Left lung (tissue), 10 donors: Measurements from ENCODE around the gene TBC1D8. TPM values are rescaled to one million over a fixed set of nuclear protein-coding genes. Genes with fewer than 3 reads are reported as not detected.
A peak's percentile ranks its signal among the peaks of the same experiment; 100 is the strongest.

ENCODE experiments used
- ATAC-seq: fragments of 200-7000 bp; cut with Tn5 transposase; one replicate; pipeline ENCODE4 v1.9.1; 2020; ENCODE audit warnings: moderate library complexity
- DNase-seq, 4 donors: peaks; one replicate each; pipeline ENCODE4 v3.0.0-alpha.2; 2013 to 2020
- H3K27ac ChIP-seq, 2 donors: fragments of 200-600 bp; sonication (generic) in 1 of 2; one replicate each; pipeline versions ENCODE4 v1.5.0 to v1.8.0; 2020 to 2021
- H3K27me3 ChIP-seq, 2 donors: fragments of 200-600 bp; sonication (generic) in 1 of 2; one replicate each; pipeline versions ENCODE4 v1.5.0 to v1.8.0; 2020 to 2021
- H3K36me3 ChIP-seq, 2 donors: fragments of 200-600 bp; sonication (generic) in 1 of 2; one replicate each; pipeline versions ENCODE4 v1.5.0 to v1.8.0; 2020 to 2021
- H3K4me1 ChIP-seq, 2 donors: fragments of 200-600 bp; one replicate each; pipeline ENCODE4 v1.8.0; 2021
- H3K4me3 ChIP-seq, 2 donors: fragments of 200-600 bp; sonication (generic) in 1 of 2; one replicate each; pipeline versions ENCODE4 v1.5.0 to v1.8.0; 2020 to 2021; ENCODE audit warnings: mild to moderate bottlenecking in 1 of 2
- H3K9me3 ChIP-seq, 2 donors: fragments of 200-600 bp; sonication (generic) in 1 of 2; one replicate each; pipeline versions ENCODE4 v1.5.0 to v1.8.0; 2020 to 2021
- CTCF ChIP-seq, 2 donors: fragments of 200-600 bp; sonication (generic) in 1 of 2; IDR thresholded peaks; one replicate each; pipeline versions ENCODE4 v1.5.0 to v1.8.0; 2021; ENCODE audit warnings: antibody characterized with exemption in 2 of 2
- intact Hi-C, 2 donors: fragments of 100-400 bp; cut with DNase I; formaldehyde crosslinking; loops; one replicate each; pipeline versions ENCODE4 v1.11.2 to v1.14.2; 2022
- polyA plus RNA-seq, 6 donors: library from polyadenylated mRNA; unstranded; fragments of 120-200 nt; gene quantifications; one replicate each; pipeline ENCODE4 v1.2.1, GENCODE V29; 2013; ENCODE audit not compliant: insufficient read length in 6 of 6
- total RNA-seq, 2 donors: library from RNA; stranded (reverse); fragmentation: NEBNext Ultra II Directional; extraction: Animal tissue kit (Norgen Biotek cat#: 25700); gene quantifications; one replicate each; pipeline ENCODE4 v1.2.1, GENCODE V29; 2021
- donor health status: DM: no; HTN: yes; CAD: no.
- donor health status: DM: no; HTN: no; CAD: no.

The TBC1D8 gene
- total and polyA plus RNA-seq, 8 donors = 11.7 to 36.5 (median 32.1) TPM

GRCh38 chr2:101080211-101081068, 70.7 kb downstream of the TBC1D8 start:
- H3K27ac ChIP-seq = no peak overlapping the region
- peaks cover 0 to 11% of the 10 kb centered on the region in 2 donors for H3K36me3 ChIP-seq
- intact Hi-C loops = no loop called here
- H3K27me3 ChIP-seq = no peaks in the 10 kb centered on the region
- no peak overlapping the region for H3K4me3 ChIP-seq
- TF ChIP-seq CTCF (IDR thresholded peaks at IDR 0.05) = no peak
- DNase-seq (no peak), ATAC-seq (no peak)
- H3K9me3 ChIP-seq = peaks cover 0 to under 1% of the 10 kb centered on the region in 2 donors
- no peaks in the 10 kb centered on the region for H3K4me1 ChIP-seq

GRCh38 chr2:101076581-101076980, 74.6 kb downstream of the TBC1D8 start:
- intact Hi-C loops = no loop called here
- no peaks in the 10 kb centered on the region for H3K27me3 ChIP-seq
- no peak overlapping the region for H3K27ac ChIP-seq
- ATAC-seq (no peak), DNase-seq (no peak)
- TF ChIP-seq CTCF (IDR thresholded peaks at IDR 0.05) = no peak
- H3K4me1 ChIP-seq = no peaks in the 10 kb centered on the region
- H3K36me3 ChIP-seq = no peaks in the 10 kb centered on the region
- H3K4me3 ChIP-seq = no peak overlapping the region
- H3K9me3 ChIP-seq = peaks cover 0 to 6% of the 10 kb centered on the region in 2 donors

- intact Hi-C loops = no loop called here
These were observed 86.2 kb downstream of the TBC1D8 start for GRCh38 chr2:101064868-101065549.

GRCh38 chr2:101064505-101064867, 86.7 kb downstream of the TBC1D8 start:
- Histone ChIP-seq H3K36me3 (peaks cover 0 to under 1% of the 10 kb centered on the region in 2 donors), H3K4me1 (peaks cover 5 to 7% of the 10 kb centered on the region in 2 donors), H3K4me3 (no peak overlapping the region), H3K27me3 (no peaks in the 10 kb centered on the region), H3K9me3 (no peaks in the 10 kb centered on the region), H3K27ac (no peak overlapping the region)
- DNase-seq (no peak), ATAC-seq (no peak)
- intact Hi-C loops = no loop called here
- TF ChIP-seq CTCF (IDR thresholded peaks at IDR 0.05) = no peak

More at GRCh38 chr2:101064868-101065549, 86.2 kb downstream of the TBC1D8 start:
- Histone ChIP-seq H3K4me1 (peaks cover 5 to 7% of the 10 kb centered on the region in 2 donors), H3K36me3 (no peaks in the 10 kb centered on the region), H3K27ac (no peak overlapping the region), H3K27me3 (no peaks in the 10 kb centered on the region), H3K9me3 (no peaks in the 10 kb centered on the region), H3K4me3 (no peak overlapping the region)
- no peak for ATAC-seq
- TF ChIP-seq CTCF (IDR thresholded peaks at IDR 0.05) = no peak
- DNase-seq = no peak

- Histone ChIP-seq H3K9me3 (no peaks in the 10 kb centered on the region), H3K4me3 (no peak overlapping the region), H3K36me3 (peaks cover 0 to 4% of the 10 kb centered on the region in 2 donors), H3K27ac (peak overlapping the region in 1 of 2 donors; percentile 14), H3K27me3 (no peaks in the 10 kb centered on the region), H3K4me1 (peaks cover 5 to 7% of the 10 kb centered on the region in 2 donors)
- ATAC-seq (no peak), DNase-seq (no peak)
- intact Hi-C loops = no loop called here
- TF ChIP-seq CTCF (IDR thresholded peaks at IDR 0.05) = no peak
These were observed 87.1 kb downstream of the TBC1D8 start for GRCh38 chr2:101064125-101064502.
